Skeletal muscle cell (primary cell): ENCODE results near the gene FLT4.
A peak's percentile ranks its signal among the peaks of the same experiment; 100 is the strongest.
"Not testable (repeated sequence)": the region's sequence is repeated elsewhere in the genome, so short reads cannot be mapped to it uniquely, and the experiment has no call there.

Experiments
- DNase-seq: peaks from one replicate; pipeline ENCODE4 v3.0.0-alpha.2; 2010; ENCODE audit warnings: low read depth
- H3K4me3 ChIP-seq: 2 replicates; pipeline ENCODE4 v1.5.1; 2011; ENCODE audit warnings: low read depth, mild to moderate bottlenecking, control low read depth, low read length, moderate library complexity

The FLT4 gene

DNA sequence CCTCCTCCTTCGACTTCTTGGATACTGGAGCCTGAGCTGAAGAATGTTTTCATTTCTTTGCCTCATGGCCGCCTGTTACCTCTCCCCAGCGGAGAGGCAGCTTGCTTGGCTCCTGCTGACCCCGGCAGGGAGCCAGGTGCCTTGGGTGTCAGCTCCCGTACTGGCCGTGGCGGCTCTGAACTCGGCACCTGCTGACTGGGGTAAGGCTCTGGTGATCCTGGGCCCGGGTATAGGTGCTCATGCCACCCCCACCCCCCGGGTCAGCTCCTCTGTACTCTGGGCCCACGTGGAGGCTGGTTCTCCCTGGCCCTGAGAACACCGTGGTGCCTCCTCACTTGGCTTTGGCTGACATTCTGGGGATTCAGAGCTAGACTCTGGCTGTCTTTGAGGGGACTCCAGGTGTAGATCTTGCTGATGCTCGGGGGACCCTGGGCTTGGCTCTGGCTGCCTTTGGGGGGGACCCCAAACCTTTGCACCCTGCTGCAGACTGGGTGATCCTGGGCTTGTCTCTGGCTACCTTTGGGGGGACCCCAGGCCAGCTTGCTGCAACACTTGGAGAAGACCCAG lies 22.6 kb upstream of the FLT4 start:
- not testable (repeated sequence) for H3K4me3 ChIP-seq

DNA sequence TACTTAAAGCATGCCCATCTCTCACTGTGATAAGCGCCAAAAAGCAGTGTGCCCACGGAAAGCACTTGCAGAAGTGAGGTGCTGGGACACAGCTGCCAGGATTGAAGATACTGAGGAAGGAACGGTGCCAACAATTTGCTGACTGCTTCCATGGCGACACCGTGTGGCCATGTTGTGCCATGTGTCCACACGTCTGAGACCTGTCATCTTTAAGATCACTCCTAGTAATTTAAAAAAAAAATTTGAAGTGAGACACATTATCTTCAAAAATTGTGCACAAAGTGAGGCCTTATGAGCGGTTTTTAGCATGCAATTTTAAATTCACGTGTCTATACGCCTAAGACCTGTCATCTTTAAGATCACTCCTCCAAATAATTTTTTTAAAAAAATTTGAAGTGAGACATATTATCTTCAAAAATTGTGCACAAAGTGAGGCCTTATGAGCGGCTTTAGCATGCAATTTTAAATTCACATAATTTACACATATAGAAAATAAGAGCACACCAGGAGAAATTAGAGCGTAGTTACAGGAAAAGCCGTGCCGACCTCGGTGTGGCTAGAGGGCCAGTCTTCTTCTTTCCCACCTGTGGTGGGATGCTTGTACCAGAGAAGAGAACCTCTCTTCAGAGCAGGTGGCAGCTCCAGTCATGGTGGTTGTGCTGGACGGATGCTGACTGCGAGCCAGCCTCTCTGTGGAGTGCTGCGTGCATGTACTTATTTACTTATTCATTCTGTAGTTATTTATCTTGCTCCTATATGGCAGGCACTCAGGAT lies 21.4 kb upstream of the FLT4 start:
- H3K4me3 ChIP-seq = no peak overlapping the region
- DNase-seq = no peak

More for the DNA sequence above, 22.6 kb upstream of the FLT4 start:
- DNase-seq = not testable (repeated sequence)

DNA sequence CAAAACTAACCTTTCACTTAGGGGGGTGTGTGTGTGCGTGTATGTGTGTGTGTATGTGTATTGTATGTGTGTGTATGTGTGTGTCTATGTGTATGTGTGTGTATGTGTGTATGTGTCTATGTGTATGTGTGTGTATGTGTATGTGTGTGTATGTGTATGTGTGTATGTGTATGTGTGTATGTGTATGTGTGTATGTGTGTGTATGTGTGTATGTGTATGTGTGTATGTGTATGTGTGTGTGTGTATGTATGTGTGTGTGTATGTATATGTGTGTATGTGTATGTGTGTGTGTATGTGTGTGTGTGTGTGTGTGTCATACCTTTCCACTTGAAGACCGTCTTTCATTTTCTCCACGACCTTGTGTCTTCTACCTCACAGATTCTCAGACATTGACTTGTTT lies 20.8 kb upstream of the FLT4 start:
- no peak for DNase-seq
- H3K4me3 ChIP-seq = no peak overlapping the region

DNA sequence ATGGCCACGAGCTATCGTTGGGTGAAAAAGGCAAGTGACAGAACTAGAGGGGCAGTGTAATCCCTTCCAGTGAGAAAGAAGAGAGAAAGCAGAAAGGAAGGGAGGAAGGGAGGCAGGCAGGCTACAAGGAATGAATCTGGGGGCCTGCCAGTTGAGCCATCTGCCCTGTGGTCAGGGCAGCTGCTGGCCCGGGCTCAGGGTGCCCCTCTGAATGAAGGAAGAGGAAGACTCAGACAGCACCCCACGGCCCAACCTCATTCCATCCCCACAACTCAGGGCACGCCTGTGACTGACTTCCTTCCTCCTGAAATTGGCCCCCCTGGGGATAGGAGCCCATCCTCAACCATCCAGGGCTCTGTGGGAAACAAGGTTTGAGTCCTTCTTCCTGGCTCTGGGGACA lies 20.3 kb upstream of the FLT4 start:
- no peak for DNase-seq

DNA sequence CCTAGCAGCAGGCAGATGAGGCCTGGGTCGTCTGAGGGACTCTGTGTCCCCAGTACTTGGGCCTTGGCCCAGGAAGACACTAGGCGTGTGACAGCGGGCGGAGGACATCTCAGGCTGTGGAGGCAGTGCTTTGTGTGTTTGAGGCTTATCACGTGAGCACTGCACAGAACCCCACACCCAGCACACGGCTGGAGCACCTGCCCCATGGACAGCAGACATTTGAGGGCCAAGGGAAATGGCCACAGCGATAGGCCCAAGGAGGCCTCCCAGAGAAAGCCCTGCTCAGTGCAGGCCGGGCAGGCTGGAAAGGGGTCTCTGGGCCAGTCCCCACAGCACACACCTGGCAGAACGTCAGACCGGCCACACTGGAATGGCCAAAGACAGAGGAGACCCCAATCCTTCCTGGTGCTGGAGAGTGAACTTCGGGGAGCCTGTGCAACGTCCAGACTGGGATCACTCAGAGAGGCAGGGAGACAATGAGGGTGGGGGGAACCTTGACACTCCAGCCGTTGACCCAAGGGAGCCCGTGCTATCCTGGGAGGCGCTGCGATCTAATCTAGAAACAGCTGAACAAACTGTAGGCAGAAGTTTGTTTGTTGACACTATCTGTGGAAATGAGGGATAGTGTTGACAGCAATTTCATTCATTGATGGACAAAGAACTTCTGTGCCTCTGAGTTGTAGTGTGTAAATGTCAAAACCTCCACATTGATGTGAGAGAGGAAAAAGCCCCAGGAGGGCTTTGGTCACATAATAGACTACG lies 19.6 kb upstream of the FLT4 start:
- H3K4me3 ChIP-seq = no peak overlapping the region
- no peak for DNase-seq

More for the DNA sequence above, 20.3 kb upstream of the FLT4 start:
- H3K4me3 ChIP-seq = no peak overlapping the region

DNA sequence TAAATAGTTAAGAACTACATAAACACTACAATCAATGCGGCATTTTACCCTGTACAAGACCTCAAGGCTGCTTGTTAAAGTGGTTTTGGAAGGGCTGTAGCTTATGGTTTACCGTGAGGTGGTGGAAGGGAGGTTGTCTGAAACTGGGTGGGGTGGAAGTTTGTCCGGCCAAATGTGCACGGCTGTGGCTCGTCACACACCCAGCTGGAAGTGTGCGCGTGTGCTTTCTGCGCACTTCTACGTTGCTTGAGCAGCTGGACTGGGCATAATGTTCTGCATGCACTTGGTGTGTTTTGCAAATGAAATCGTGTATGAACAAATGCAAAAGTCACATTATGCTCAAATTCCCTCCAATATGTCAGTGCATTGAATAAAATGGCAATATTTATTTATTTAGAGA lies 17.4 kb upstream of the FLT4 start:
- no peak for DNase-seq
- H3K4me3 ChIP-seq = no peak overlapping the region

DNA sequence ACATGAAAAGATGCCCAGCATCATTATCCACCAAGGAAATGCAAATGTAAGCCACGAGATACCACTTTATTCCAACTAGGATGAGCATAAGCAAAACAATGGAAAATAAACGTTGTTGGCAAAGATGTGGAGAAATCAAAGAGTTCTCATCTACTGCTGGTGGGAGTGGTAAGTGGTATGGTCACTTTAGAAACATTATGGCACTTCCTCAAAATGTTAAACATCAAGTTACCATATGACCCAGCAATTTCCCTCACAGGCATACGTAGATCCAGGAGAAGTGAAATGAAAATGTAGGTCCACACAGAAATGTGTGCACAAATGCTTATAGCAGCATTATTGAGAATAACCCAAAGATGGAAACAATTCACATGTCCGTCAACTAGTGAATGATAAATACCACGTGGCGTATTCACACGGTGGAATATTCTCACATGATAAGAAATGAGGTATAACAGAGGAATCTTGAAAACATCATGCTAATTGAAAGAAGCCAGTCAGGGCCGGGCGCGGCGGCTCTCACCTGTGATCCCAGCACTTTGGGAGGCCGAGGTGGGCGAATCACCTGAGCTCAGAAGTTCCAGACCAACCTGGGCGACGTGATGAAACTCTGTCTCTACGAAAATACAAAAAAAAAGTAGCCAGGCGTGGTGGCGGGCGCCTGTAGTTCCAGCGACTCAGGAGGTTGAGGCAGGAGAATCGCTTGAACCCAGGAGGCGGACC lies 16.4 kb upstream of the FLT4 start:
- no peak for DNase-seq
- H3K4me3 ChIP-seq = no peak overlapping the region

DNA sequence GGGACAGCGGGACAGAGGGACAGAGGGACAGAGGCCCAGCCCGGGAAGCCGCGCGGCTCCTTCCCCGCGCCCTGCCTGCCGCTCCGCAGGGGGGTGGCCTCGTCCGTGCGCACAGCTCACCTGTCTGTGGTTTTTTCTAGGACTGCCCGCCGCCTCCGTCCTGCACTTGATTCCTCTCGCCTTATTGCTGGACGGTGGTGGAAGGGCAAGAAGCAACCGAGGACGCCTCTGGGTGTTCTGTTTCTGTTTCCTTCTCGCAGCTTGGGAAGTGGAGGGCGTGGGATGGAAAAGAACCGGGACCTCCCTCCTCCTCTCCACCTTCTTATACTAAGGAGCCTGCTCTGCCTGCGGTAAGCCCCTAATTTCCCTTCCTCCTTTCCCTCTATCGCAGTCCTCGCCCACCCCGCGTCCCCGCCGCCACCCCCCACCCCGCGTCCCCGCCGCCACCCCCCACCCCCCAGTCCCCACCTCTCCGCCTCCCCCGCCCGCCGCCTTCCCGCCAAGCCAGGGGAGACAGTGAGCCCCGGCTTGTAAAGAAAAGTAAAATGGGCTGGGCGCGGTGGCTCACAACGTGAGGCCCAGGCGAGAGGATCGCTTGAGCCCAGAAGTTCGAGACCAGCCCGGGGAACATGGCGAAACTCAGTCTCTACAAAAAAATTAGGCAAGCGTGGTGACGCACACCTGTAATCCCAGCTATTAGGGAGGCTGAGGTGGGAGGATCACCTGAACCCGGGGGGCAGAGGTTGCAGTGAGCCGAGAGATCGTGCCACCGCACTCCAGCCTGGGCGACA lies 9.6 kb upstream of the FLT4 start:
- DNase-seq = no peak
- no peak overlapping the region for H3K4me3 ChIP-seq

DNA sequence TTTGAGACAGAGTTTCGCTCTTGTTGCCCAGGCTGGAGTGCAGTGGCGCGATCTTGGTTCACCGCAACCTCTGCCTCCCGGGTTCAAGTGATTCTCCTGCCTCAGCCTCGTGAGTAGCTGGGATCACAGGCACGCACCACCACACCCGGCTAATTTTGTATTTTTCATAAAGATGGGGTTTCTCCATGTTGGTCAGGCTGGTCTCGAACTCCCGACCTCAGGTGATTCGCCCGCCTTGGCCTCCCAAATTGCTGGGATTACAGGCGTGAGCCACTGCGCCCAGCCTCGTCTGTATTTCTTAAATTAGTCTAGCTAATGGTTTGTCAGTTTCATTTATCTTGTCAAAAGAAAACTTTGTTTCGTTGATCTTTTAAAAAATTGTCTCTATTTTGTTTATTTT lies 5.8 kb upstream of the FLT4 start:
- not testable (repeated sequence) for DNase-seq, H3K4me3 ChIP-seq

DNA sequence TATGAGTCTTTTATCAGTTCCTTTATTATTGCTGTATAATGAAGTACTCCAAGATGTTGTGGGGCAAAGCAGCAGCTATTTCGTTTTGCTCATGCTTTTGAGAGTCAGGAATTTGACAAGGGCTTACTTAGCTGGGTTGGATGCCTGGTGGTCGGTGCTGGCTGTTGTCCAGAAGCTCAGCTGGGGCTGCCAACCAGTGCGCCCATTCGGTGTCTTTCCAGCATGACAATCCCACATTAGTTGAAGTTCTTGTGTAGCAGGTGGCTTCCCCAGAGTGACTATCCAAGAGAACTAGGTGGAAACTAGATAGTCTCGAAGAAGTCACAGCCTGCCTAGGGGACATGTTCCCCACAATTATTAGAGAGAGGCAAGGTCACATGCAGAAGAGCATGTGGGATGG lies 3.4 kb upstream of the FLT4 start:
- H3K4me3 ChIP-seq = no peak overlapping the region
- DNase-seq = no peak

DNA sequence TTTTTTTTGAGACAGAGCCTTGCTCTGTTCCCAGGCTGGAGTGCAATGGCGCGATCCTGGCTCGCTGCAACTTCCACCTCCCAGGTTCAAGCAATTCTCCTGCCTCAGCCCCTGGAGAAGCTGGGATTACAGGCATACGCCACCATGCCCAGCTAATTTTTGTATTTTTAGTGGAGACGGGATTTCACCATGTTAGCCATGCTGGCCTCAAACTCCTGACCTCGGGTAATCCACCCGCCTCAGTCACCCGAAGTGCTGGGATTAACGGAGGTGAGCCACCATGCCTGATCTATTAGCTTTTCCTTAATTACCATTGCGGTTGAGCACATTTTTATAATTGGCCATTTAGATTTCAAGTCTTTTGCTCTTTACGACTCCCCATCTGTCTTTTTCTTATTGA lies 2.9 kb upstream of the FLT4 start:
- DNase-seq = no peak
- H3K4me3 ChIP-seq = no peak overlapping the region

DNA sequence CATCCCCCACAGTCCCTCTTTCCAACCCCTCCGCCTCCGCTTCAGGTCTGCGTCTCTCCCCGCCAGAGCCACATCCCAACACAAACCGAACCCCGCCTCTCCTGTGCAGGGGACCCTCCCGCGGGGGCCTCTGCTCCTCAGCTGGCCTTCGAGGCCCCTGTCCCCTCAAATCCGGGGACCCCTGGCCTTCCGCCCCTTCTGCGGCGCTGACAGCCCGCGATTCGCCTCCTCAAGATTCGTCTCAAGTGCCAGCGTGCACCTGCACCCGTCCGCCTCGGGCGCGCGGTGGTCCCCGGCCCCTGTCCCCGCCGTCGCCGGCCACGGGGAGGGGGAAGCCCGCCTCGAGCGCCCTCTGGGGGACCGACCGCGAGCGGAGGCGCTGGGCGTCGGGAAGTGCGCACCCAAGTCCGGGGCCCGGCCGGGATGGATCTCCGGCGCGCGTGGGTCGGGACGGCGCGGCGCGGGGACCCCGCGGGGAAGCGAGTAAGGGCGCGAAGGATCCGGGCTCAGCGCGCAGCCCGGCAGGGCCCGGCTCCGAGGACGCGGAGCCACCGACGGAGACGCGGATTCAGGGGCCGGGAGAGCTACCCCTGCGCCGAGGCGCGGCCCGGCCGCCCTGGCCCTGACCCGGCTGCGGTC lies 623 bp downstream of the FLT4 start:
- DNase-seq = no peak
- peak overlapping the region; percentile 31 for H3K4me3 ChIP-seq

DNA sequence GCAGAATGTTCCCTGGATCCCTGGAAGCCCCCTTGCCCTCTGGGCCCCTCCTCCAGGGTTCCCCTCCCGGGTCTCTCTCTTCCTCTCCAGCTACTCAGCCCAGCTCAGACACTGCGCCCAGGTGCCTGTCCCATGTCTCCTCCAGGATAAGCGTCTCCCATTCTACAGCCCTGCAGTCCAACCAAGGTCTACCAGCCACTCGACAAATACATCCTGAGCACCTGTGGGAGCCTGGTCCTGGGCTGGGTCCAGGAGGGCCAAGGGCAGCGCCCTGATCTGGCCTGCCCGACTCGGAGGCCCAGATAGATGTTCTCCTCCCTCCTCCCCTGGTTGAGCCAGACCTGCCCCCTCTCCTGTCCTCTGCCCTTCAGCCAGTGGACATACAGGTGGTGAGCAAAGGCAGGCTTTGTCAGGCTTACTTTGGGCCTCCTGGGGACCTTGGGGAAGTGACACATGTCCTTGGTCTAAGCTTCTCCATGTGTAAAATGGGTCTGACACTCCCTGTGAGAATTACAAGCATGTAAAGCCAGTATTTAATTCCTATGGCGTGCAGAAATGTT lies 1.4 kb downstream of the FLT4 start:
- H3K4me3 ChIP-seq = no peak overlapping the region
- DNase-seq = no peak

DNA sequence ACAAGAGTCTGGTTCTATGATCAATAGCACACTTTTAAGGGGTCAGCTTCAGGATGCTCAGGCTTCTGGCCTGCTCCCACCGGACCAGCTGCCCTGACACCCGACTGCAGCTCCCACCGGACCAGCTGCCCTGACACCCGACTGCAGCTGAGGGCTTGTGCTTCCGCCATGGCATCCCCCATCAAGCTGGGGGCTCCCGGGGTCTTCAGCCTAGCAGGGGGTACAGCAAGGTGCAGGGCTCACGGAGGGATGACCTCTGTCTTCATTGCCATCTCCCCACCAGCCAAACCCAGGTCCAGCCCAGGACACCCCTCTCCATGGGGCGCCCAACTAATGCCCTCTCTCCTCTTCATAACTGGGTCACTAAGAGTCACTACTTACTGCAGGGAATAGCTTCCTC lies 1.9 kb downstream of the FLT4 start:
- no peak for DNase-seq
- no peak overlapping the region for H3K4me3 ChIP-seq

DNA sequence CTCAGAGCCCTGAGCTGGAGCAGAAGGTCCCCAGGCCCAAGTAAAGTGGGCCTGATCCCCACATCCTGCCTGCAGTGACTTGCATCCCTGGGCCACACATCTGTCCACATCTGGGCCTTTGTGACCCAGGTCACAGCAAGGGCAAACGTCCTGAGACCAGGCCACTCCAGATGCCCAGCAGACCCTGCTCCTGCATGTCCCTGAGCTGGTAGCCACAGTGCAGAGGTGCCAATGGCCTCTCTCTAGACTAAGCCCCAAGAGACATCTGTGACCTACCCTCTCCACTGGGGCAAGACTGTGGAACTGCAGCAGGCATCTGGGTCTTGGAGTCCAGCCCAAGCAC lies 2.5 kb downstream of the FLT4 start:
- H3K4me3 ChIP-seq = no peak overlapping the region
- no peak for DNase-seq

DNA sequence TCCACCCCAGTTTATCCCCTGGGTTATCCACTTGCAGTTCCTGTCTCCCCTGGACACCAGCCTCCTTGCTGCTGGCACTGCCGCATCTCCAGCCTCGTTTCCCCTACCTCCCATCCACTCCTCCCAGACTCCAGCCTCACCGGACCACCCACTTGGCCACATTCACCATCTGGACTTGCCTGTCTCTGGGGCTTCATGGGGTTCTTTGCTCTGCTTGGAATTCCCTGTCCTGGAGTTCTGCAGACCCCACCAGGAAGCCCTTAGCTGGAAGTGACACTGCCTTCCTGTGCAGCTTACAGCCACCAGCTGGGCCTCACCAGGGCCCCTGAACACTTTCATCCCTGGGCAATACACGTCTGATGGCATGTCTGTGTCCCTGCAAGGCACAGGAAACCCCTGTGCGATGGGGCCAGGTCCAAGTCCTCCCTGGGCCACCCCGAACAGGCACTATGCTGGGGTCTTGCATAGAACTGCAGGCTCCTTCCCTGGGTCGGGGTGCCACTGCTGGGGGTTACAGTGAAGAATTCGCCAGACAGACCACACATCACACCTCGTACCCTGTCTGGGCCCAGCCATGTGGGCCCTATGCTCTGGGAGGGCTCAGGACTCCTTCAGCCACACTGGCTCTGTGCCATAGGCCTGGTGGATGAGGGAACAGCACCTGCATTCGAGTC lies 3.0 kb downstream of the FLT4 start:
- DNase-seq = no peak
- no peak overlapping the region for H3K4me3 ChIP-seq

DNA sequence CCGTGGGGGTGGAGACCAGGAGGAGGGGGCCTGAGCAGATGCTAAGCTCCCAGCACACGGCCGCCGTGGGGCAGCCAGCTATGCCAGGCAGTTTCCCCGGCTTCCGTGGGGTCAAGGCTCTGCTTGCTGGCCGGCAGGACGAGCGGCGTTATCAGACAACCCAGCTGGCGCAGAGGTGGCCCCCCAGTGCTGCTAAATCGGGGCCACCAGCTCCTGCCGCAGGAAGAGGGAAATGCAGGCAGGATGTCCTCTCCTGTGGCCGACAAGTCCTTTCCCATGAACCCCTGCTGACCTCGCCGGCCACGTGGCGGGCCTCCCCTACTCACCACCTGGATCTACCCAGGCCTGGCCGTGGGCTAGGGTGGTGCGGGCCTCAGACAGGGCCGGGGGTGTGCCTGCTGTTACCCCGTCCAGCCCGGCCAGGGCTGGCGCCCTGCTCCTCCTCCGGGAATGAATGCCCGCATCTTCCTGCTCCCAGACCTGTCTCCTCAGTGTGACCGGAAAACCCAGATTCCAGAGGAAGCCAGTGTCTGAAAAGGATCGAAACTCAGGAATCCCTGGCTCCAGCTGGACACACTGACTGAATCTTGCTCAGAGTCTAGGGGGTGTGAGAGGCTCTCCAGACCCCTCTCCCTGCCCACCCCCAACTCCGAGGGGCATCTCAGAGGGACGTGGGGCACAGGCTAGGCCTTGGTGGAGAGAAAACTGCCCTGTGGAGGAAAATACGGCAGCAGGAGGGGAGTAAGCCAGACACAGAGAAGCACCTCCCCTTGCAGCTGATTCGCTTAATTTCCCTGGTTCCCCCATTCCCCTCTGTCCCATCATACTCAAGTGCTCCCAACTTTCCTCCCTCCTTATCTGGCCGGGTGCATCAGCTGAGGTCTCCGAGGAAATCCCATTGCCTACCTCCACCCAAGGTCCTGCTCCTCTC lies 3.9 kb downstream of the FLT4 start:
- DNase-seq = no peak
- no peak overlapping the region for H3K4me3 ChIP-seq
